Germinal center (tissue), 1 donor: Measurements from ENCODE around the gene SDF4.
A peak's percentile ranks its signal among the peaks of the same experiment; 100 is the strongest.

Experiments used
- DNase-seq: peaks from one replicate; pipeline ENCODE4 v3.0.0; 2012; ENCODE audit warnings: mixed read lengths, low spot score

The SDF4 gene

DNA sequence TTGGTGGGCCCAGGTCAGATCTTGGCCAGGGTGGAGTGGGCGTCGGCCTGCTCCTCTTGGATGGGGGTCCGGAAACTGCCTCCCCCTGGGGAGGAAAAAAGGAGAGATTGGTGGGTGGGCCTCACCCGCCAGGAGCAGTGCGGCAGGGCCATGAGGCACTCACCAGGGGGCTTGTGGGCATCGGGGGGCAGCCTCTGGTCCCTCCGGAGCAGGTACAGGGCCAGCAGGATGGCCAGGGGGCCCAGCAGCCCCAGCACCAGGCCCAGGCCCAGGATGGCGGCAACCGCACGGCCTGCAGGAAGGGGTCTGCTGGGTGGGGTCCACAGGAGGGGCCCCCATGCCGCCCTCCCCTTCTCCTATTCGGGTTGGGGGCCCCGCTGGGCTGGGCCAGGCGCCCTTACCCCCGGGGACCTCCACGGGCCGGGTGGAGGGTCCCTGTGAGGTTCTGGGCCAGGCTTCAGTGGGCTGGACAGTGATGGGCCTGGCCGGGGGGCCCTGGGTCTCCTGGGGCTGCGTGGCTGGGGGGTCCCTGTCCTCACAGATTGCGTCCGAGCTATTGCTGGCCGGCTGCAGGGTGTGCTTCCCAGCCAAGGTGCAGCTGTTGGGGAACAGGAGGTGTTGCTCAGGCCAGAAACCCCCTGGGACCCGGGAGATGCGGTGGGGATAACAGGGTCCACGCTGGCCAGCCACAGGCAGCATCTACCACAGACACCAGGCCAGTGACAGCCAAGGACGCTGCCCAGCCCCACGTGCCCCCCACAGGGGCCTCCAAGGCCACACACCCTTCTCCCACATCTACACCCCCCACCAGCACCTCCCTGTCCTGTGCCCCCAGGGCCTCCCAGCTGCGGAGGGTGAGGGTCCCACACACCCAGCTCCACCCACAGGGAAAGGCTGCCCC, 20.0 kb downstream of the SDF4 start:
- no peak for DNase-seq

GRCh38 chr1:1210726-1211540, 20.9 kb downstream of the SDF4 start:
- no peak for DNase-seq

DNA sequence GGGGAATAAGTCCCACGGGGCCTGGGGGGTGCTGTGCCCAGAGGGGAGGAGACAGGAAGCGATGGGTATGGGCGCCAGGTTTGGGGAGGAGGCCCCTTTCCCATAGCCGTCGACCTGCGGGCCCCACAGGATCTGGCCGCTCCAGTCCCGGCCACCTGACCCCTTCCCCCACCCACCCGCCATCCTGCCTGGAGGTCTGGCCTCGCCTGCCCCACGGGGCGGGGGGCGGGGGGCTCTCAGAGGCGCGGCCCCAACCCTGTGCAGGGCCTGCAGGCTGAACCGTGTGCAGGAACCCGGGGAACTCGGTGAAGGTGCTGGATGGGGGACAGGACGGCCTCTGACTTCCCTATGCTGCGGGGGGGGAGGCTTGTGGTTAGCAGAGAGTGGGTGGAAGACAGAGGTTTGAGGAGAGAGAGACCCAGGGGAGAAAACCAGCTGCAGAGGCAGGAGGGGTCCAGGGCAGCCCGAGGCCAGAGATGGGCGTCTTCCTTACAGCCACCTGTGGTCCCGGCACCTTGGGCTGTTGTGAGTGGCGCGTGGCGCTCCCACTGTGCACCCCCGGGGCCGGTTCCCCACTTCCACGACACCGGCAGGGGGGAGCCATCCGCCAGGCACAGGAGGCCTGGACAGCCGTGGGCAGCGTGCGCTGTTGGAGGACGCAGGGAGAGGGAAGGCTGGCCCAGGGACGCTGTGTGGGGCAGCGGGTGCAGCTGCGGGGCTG, 22.9 kb downstream of the SDF4 start:
- no peak for DNase-seq

- DNase-seq: no peak
Measured at GRCh38 chr1:1207571-1207892, 24.3 kb downstream of the SDF4 start.

DNA sequence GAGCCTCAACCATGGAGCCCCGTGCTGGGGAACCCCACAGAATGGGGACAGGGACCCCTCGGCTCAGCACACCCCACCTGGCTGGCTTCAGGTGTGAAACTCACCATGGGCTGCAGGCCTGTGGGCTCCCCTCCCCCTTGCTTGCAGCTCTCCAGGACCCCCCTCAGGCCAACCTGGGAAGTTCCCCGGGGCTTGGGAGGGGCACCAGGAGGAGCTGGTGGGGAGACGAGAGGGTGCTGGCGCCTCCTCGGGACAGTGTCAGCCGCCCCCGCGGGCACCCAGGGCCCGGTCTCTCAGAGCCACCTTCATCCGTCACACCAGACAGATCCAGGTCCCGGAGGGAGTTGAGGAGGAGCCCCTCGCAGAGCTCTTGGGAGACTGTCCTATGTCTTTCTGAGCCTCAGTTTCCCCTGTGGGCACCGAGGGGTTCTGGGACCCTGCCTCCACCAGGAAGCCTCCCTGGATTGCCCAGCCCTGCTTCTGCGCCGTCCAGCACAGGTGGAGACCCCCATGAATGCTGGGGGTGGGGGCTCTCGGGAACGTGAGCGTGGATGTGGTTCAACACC, 24.8 kb downstream of the SDF4 start:
- no peak for DNase-seq

- DNase-seq: no peak
Measured at GRCh38 chr1:1206376-1206965, 25.3 kb downstream of the SDF4 start, which contains the start of gene TNFRSF18. TSS of gene TNFRSF18 (minus strand) at chr1:1206592. CDS start at chr1:1206571, 21 bp downstream.

DNA sequence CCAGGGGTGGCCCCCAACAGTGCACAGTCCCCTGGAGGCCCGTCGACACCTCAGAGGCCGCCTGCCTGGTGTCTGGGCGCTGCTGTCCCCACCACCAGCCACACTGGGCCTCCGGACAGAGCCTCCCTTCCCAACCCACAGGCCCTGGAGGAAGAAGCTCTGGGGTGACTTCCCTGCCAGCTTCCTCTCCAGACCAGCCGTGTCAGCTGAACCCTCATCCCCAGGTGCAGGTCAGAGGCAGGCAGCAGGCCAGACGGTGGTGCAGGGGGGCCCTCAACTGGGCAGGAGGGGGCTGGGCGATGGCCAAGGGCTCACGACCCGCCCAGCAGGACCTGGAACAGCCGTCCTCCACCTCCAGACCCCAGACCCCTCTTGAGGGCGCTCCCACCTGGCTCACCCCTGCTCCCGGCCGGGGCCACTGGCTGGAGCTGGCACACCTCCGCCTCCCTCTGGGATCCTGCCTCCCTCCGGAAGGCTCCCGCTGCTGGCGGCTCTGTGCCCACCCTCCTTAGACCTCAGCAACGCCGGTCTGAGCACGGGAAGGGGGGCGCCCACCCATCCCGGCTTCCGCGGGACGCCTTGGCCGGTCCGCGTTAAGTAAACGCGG, 25.9 kb downstream of the SDF4 start:
- no peak for DNase-seq

GRCh38 chr1:1204998-1205768, 26.6 kb downstream of the SDF4 start:
- DNase-seq: no peak

DNA sequence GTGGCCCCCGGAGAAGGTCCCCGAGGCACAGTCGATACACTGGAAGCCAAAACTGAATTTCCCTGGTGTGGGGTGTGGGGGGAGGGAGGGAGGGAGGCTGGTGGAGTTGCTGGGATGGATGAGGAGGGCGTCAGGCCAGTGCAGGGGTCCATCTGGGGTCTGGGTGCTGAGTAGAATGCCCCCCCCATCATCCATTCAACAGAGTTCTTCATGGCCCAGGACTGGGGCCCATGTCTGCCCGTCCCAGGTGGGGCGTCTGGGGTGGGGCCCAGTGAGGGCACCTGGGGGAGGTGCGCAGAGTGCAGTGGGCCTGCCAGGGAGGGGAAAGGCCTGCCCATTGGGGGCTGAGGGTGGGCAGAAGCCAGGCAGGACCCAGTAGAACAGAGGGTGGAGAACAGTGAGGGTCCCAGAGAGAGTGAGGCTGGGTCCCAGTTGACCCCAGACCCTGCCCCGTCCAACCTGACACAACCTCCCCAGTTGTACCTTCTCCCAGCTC, 27.3 kb downstream of the SDF4 start:
- no peak for DNase-seq

DNA sequence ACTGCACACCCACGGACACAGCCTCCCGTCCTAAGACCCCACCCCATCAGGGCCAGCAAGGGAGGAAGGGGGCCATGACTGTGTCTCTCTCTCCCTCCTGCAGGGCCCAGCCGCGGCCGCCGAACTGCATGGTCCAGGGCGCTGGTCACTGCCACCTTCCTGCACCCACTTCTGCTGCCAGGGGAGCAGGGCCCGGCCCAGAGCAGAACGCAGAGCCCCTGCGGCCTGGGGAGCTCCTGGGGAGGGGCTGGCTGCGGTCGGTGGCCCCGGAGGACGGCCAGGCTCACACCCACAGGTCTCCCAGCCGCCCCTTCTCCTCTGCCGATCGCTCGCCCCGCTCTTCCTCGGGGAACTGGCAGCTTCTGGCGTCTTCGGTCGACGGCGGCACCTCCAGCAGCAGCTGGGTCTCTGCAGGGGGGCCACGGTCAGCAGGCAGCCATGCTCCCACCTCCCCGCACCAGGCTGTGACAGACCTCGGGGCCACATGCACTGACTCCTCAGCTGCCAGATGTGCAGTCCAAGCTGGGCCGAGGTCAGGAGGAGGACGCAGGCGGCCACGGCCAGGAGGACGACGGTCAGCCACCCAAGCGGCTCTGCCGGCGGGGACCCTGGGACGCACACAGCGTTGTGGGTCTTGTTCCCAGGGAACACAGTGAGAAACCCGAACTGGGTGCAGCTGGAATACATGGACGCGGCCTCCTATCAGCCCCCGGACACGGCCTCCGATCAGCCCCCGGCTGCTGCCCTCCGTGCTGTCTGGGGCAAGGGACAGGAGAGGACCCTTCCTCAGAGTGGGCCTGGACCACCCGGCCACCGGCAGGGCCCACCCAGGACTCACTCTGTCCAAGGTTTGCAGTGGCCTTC, 28.0 kb downstream of the SDF4 start:
- DNase-seq: no peak

- no peak for DNase-seq
Measured at GRCh38 chr1:1202831-1203560, 28.8 kb downstream of the SDF4 start.

DNA sequence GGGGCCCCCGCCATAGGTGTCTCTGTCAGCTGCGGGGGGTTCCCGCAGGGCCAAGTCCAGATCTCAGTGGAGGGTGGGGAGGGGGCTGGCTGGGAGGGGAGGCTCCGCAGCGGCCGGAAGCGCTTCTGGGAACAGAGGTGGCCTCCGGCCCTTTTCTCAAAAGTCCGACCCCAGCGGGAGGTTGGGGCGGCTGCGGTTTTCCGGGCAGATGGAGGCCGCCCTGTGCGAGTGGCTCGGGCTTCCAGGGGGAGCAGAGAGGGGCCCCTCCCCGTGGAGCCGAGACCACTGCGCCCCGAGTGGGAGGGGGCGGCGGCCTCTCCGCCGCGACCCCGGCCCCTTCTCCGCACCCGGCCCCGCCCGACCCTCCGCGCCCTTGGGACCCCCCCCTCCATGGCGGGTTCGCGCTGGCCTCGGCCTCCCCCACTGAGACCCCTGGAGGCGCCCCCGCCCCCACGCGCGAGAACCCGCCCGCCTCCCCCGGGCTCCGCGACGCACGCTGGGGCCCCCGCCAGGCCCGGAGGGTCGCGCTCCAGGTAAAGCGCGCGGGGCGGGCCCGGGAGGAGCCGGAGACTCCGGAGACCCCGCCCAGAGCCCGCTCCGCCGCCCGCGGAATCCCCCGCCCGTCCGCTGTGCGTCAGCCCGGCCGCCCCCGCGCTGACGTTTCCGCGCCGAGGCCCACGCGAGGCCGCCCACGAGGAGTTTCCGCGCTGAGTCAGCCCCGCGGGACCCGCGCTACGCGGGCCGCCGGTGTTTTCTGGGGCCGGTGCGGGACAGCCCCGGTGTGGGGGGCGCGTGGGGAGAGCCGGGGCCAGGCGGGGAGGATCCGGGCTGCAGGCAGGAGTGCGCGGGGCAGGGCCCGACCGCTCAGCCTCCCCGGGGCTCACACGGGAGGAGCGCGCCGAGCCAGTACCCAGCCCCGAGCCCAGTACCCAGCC, 30.7 kb downstream of the SDF4 start:
- peak; percentile 51 for DNase-seq

- DNase-seq: no peak
Measured at GRCh38 chr1:1199961-1200875, 31.6 kb downstream of the SDF4 start.

DNA sequence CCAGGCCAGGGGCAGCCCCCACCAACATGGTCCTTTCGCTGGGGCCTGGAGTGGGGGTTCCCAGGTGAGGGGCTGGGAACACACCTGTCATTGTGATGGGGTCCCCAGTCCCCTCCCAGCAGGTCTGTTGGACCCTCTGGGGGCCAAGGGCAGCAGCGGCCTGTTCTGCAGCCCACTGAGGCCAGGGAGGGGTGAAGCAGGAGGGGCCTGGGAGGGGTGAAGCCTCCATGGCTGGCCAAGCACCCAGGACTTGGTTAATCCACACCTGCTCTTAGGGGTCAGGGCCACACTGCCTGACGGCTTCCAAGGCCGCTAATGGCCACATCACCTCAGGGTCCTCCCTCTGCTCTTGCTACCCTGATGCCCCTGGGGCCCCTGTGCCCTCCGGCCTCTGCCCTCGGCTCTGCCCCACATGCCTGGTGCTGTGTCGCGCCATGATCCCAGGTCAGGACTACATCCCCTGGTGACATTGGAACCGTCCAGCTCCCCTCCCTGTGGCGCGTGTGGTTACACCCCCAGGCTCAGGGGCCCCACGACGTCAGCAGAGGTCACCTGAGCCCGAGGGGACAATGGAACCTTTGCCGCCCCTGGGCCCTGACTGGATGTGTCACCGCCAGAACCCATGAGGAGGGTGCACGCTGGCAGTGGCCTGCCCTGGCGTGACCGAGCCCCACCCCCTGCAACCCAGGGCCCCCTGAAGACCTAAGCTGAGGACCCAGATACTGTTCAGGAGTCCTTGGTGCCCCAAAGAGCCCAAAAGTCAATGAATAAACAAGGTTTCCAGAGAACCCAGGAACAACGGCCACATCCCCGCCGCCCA, 32.5 kb downstream of the SDF4 start:
- DNase-seq: no peak

GRCh38 chr1:1198423-1199140, 33.2 kb downstream of the SDF4 start:
- no peak for DNase-seq
